Upper lobe of left lung (tissue), 4 donors: ENCODE data around the gene SMYD2.

Experiments used
- CTCF ChIP-seq, 6 experiments: fragments of 450-650 bp in 4 of 6; fragments of 200-600 bp in 2 of 6; sonication (generic) in 2 of 6; IDR thresholded peaks; one replicate each; pipeline ENCODE4 v1.5.1; 2016 to 2019; ENCODE audit warnings: antibody characterized with exemption in 6 of 6
- POLR2A ChIP-seq, 4 donors: fragments of 450-650 bp; IDR thresholded peaks; one replicate each; pipeline ENCODE4 v1.5.1; 2016 to 2017; ENCODE audit warnings: antibody characterized with exemption in 4 of 4, mild to moderate bottlenecking in 2 of 4

DNA sequence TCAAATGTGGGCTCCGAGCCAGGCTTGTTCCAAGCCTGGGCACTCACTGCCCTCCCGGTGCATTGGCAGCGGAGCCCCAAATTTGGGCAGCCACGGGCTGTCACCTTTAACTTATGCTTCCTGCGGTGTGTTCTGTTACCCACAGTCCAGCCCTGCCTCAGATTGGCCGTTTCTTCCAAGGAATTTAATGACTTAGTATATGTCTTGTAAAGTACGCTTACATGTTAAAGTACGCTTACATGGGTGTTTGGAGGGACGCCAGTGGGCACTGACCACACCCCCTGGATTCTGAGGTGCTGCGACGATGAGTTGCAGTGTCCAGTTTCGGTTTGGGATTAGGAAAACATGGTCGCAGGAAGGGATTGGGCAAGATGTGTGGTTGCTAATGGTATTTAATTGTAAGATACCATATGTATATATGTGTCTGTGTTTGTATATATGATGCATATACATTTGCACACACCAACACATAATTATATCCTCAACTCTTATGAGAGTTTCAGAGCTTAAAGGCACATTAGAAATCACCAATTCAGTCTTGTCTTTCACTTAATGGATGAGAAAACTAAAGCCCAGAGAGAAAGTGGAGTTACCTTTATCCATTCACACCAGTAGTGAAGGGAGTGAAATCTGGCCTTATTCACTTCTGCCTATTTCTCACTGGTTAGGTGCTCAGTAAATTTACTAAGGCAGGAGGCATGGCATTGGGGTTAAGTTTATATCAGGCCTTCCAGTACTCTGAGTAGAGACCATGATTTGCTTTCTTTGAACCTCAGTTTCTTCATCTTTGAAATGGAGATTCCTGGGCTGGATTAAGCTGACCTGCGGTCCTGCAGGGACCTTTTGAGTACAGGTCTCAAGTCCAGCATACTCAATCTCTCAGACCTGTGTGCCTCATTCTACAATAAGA lies 1.0 kb downstream of the SMYD2 start:
- TF ChIP-seq POLR2A (IDR thresholded peaks at IDR 0.05) (no peak), CTCF (IDR thresholded peaks at IDR 0.05) (no peak)
